ENCODE results near the gene PLK2.

PLK2 gene

DNA sequence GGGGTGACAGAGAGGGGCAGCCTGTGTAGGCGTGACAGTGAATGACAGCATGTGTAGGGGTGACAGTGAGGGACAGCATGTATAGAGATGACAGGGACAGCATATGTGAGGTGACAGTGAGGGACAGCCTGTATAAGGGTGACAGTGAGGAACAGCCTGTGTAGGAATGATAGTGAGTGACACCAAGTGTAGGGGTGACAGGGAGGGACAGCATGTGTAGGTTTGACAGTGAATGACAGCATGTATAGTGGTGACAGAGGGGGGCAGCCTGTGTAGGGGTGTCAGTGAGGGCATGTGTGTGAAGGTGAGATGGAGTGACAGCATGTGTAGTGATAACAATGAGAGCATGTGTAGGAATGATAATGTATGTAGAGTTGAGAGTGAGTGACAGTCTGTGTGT, 22.6 kb upstream of the PLK2 start:
- TF ChIP-seq, protein P1, sequence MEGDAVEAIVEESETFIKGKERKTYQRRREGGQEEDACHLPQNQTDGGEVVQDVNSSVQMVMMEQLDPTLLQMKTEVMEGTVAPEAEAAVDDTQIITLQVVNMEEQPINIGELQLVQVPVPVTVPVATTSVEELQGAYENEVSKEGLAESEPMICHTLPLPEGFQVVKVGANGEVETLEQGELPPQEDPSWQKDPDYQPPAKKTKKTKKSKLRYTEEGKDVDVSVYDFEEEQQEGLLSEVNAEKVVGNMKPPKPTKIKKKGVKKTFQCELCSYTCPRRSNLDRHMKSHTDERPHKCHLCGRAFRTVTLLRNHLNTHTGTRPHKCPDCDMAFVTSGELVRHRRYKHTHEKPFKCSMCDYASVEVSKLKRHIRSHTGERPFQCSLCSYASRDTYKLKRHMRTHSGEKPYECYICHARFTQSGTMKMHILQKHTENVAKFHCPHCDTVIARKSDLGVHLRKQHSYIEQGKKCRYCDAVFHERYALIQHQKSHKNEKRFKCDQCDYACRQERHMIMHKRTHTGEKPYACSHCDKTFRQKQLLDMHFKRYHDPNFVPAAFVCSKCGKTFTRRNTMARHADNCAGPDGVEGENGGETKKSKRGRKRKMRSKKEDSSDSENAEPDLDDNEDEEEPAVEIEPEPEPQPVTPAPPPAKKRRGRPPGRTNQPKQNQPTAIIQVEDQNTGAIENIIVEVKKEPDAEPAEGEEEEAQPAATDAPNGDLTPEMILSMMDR (conservative IDR thresholded peaks at IDR 0.05; ENCODE audit: control insufficient read depth, insufficient read depth, low read depth, low read length): no peak
- H3K4me3 ChIP-seq (ENCODE audit: control insufficient read depth, low read depth, low read length): no peak overlapping the region
- DNase-seq (ENCODE audit: low read depth): no peak

DNA sequence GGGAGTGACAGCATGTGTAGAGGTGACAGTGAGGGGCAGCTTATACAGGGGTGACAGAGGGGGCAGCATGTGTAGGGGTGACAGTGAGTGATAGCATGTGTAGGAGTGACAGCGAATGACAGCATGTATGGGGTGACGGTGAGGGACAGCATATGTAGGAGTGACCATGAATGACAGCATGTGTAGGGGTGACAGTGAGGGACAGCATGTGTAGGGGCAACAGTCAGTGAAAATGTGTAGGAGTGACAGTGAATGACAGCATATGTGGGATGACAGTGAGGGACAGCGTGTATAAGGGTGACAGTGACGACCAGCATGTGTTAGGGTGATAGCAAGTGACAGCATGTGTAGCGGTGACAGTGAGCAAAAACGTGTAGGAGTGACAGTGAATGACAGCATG, 21.9 kb upstream of the PLK2 start:
- no peak for DNase-seq (ENCODE audit: low read depth)
- TF ChIP-seq, protein P1 (conservative IDR thresholded peaks at IDR 0.05; ENCODE audit: control insufficient read depth, insufficient read depth, low read depth, low read length): no peak
- no peak overlapping the region for H3K4me3 ChIP-seq (ENCODE audit: control insufficient read depth, low read depth, low read length)

DNA sequence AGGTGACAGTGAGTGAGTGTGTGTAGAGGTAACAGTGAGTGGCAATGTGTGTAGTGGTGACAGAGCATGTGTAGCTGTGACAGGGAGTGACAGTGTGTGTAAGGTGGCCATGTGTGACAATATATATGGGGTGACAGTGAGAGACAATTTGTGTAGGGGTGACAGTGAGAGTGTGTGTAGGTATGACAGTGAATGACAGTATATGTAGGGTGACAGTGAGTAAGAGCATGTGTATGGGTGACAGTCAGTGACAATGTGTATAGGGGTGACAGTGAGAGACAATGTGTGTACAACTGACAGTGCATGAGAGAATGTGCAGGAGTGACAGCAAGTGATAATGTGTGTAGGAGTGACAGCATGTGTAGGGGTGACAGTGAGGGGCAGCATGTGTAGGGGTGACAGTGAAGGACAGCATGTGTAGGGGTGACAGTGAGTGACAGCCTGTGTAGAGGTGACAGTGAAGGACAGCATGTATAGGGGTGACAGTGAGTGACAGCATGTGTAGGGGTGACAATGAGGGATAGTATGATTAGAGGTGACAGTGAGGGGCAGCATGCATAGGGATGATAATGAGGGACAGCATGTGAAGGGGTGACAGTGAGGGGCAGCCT, 21.3 kb upstream of the PLK2 start:
- no peak overlapping the region for H3K4me3 ChIP-seq (ENCODE audit: control insufficient read depth, low read depth, low read length)
- TF ChIP-seq, protein P1 (conservative IDR thresholded peaks at IDR 0.05; ENCODE audit: control insufficient read depth, insufficient read depth, low read depth, low read length): no peak

DNA sequence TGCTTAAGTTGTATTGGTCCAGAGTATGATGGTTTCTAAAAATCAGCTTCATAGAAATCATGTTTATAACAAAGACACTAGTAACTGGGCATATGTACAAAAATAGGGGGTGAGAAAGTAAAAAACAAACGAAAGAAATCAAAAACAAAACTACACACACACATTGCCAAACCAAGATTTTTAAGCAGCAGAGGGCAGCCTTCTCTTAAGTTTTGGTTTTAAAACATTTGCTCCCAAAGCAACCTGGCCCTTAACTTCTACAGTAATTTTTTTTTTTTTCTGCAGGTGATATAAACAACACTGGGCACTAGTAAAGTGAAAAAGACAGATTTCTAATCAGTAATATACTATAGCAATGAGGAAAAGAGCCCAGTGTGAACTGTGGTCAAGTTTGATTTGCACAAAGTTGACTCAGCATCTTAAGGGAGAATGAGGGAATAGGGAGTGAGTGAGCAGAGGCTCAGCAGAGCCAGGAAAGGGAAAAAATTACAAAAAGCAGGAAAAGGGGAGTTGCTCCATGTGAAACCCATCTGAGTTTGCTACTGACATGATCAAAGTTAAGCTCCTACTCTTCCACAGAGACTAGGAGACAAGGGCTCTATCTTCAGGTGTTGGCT, 18.0 kb upstream of the PLK2 start:
- no peak for DNase-seq (ENCODE audit: low read depth)
- TF ChIP-seq, protein P1 (conservative IDR thresholded peaks at IDR 0.05; ENCODE audit: control insufficient read depth, insufficient read depth, low read depth, low read length): peak; percentile 11
- no peak overlapping the region for H3K4me3 ChIP-seq (ENCODE audit: control insufficient read depth, low read depth, low read length)

More for the DNA sequence above, 21.3 kb upstream of the PLK2 start:
- no peak for DNase-seq (ENCODE audit: low read depth)

DNA sequence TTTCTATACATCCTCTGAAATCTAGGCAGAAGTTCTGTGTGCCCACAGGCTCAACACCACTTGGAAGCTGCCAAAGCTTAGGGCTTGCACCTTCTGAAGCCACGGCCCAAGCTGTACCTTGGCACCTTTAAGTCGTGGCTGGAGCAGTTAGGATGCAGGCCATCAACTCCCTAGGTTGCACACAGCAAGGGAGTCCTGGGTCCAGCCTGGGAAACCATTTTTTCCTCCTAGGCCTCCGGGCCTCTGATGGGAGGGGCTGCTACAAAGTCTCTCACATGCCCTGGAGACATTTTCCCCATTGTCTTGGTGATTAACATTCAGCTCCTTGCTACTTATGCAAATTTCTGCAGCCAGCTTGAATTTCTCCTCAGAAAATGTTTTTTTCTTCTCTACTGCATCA, 15.5 kb upstream of the PLK2 start:
- TF ChIP-seq, protein P1 (conservative IDR thresholded peaks at IDR 0.05; ENCODE audit: control insufficient read depth, insufficient read depth, low read depth, low read length): no peak
- no peak overlapping the region for H3K4me3 ChIP-seq (ENCODE audit: control insufficient read depth, low read depth, low read length)
- DNase-seq (ENCODE audit: low read depth): no peak

DNA sequence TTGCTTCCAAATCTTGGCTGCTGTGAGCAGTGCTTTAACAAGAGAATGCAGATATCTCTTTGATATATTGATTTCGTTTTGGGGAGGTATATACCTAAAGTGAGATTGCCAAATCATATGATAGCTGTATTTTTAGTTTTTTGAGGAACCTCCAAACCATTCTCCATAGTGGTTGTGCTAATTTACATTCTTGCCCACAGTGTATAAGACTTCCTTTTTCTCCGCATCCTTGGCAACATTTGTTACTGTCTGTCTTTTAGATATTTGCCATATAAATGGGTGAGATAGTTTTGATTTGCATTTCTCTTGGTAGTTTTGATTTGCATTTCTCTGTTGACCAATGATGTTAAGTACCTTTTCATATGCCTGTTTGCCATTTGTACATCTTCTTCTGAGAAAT, 10.0 kb upstream of the PLK2 start:
- no peak for DNase-seq (ENCODE audit: low read depth)
- TF ChIP-seq, protein P1 (conservative IDR thresholded peaks at IDR 0.05; ENCODE audit: control insufficient read depth, insufficient read depth, low read depth, low read length): no peak
- H3K4me3 ChIP-seq (ENCODE audit: control insufficient read depth, low read depth, low read length): no peak overlapping the region

All from fibroblast of mammary gland (primary cell).